ENCODE results near the gene ERH.
A peak's percentile ranks its signal among the peaks of the same experiment; 100 is the strongest.
"Not testable (repeated sequence)": the region's sequence is repeated elsewhere in the genome, so short reads cannot be mapped to it uniquely, and the experiment has no call there.

ERH gene

DNA sequence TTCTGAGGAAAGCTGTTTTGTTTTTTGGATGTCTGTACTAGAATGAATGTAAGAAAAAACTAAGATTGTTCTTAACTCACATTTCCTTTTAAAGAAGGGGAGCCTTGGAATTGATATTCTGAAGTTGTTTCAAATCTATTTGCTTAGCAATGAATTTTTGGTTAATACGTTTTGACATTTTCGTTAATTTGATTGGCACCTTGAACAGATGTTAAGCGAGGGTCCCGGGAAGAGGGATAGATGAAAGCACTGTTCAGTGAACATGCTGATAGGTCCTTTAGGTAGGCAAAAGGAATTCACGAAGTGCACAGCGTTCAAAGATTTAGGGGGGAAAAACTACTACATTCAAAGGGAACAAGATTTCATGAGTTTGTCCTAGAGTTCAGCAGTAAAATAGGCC is 2.1 kb upstream of the ERH start:
- DNase-seq, result no peak
- intact Hi-C loops (cut with DNase I), result no loop called here

DNA sequence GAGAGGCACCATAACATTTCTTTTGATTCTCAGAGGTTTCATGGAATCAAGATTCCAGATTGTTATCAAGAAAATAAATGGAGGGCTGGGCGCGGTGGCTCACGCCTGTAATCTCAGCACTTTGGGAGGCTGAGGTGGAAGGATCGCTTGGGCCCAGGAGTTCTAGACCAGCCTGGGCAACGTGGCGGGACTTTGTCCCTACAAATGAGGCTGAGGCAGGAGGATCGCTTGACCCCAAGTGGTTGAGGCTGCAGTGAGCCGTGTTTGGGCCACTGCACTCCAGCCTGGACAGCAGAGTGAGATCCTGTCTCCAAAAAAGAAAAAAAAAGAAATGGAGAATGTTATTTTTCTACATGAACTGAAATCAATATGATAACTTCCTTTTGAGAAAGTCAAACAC is 1.7 kb upstream of the ERH start:
- DNase-seq, result no peak
- intact Hi-C loops (cut with DNase I), result no loop called here

DNA sequence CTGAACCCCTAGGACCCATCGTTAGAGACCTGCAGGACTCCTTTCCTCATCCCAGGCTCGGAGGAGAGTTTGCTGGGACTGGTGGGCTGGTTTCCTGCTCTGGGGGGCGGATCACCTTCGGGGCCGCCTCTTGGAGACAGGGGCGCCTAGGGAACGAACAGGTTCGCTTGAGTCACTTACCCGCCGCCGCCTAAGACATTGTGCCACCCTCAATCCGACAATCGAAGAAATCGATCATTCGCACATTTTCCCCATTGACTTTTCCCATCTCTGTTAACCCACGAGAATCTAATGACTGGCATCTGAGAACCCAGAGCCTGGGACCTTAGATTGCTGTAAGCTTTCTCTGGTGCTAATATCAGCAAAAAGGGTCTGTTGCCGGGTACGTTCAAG is 715 bp upstream of the ERH start:
- intact Hi-C loops (cut with DNase I), result no loop called here
- peak in 1 of 42 donors; percentile 74 for DNase-seq

DNA sequence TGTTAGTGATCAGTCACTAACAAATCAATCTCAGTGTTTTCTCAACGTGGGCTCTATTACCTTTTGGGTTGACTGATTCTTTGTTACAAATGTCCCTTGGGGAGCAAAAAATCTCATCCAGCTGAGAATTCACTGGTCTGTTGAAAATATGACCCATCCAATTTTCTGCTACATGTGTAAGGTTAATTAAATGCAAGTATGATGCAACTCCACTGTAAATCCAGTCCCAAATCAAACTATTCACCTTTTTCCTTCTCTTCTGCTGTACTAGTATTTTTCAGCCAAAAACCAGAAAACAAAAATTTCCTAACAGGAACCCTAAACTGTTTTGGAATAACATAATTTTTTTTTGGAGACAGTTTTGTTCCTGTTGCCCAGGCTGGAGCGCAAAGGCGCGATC is 2.2 kb downstream of the ERH start:
- intact Hi-C loops (cut with DNase I), result no loop called here
- no peak for DNase-seq

DNA sequence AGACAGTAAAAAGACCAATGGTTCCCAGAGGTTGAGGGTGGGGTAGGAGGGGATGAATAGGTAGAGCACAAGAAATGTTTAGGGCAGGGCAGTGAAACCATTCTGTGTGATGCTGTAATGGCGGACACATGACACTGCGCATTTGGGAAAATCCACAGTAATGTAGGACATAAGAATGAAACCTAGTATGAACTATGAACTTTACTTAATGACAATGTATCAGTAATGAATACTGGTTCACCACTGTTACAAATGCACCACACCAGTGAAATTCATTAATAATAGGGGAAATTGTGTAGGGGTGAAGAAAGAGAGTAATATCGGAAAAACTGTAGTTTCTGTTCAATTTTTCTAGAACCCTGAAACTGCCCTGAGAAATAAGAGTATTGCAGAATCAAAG is 5.6 kb downstream of the ERH start:
- DNase-seq, result no peak
- intact Hi-C loops (cut with DNase I), result no loop called here

DNA sequence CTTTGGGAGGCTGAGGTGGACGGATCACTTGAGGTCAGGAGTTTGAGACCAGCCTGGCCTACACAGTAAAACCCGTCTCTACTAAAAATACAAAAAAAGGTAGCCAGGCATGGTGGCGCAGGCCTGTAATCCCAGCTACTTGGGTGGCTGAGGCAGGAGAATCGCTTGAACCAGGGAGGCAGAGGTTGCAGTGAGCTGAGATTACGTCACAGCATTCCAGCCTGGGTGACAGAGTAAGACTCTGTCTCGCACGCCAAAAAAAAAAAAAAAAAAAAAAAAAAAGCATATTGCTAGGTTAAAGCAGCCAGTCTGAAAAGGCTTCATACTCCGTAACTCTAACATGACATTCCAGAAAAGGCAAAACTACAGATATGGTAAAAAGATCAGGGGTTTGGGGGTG is 6.7 kb downstream of the ERH start:
- intact Hi-C loops (cut with DNase I); DNase-seq: not testable (repeated sequence)

DNA sequence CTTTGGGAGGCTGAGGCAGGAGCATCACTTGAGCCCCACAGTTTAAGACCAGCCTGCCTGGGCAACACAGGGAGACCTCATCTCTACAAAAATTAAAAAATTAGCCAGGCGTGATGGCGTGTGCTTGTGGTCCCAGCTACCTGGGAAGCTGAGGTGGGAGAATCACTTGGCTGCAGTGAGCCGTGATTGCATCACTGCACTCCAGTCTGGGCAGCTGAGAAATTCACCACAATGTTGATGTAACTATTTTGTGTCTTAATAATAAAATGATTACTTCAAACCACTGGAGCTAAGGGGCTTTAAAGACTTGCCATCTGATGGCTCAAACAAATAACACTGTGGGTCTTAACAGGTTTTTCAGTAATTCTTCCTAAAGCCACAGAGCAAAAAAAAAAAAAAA is 10.8 kb downstream of the ERH start:
- no peak for DNase-seq
- intact Hi-C loops (cut with DNase I), result no loop called here

DNA sequence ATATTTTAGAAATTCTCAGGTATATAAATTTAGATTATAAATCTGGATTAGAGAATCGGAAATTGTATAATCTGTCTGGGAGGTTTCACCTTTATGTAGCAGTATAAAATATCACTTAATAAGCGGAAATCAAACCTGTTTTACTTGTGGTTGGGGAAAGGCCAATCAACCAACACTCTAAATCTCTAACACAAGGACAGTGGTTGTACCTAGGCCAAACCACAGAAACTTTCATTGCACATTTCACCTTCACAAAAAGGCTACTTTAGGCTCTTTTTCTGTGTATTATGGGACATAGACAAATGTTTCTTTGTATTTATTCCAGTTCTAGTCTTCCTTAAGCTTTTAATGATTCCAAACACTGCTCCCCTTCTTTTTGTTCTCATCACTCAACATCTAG is 19.8 kb downstream of the ERH start:
- intact Hi-C loops (cut with DNase I), result no loop called here

DNA sequence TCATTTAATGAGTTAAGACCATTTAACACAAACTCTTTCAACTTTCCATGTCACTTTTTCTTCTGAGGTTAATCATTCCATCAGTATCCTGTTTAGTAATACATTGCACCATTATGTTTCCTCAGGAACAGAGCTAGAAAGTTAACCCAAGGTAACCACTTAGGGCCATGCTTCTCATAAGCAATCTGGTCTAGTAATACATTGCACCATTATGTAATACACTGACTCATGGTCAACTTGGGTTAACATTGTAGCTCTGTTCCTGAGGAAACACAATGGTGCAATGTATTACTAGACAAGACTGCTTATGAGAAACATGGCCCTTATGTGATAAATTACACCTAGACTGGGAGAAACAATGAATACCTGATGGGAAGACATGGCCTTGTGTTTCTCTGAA is 21.7 kb downstream of the ERH start:
- DNase-seq, result no peak
- intact Hi-C loops (cut with DNase I), result no loop called here

More for the DNA sequence above, 19.8 kb downstream of the ERH start:
- no peak for DNase-seq

DNA sequence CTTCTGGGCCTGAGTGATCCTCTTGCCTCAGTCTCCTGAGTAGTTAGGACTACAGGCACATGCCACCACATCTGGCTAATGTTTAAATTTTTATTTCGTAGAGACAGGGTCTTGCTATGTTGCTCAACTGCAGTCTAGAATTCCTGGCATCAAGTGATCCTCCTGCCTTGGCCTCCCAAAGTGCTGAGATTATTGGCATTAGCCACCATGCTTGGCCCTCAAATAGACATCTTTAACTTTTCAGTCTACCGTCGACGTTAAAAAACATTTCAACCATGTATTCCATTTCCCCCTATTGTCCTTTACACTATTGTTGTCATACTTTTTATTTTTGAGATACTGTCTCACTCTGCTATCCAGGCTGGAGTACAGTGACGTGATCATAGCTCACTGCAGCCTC is 22.4 kb downstream of the ERH start:
- intact Hi-C loops (cut with DNase I), result no loop called here
- no peak for DNase-seq

DNA sequence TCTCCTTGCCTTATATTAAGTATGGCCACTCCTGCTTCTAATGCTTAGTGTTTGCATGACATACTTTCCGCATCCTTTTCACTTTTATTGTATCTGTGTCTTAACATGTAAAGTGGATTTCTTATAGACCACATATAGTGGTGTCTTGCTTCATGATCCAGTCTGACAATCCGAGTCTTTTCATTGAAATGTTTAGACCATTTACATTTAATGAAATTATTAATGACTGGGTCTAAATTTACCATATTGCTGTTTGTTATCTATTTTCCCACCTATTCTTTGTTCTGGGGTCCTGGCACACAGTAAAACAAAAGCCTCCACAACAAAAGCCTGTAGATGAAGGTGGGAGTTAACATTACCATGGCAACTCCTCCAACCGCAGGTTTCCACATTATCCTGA is 22.9 kb downstream of the ERH start:
- intact Hi-C loops (cut with DNase I), result no loop called here
- DNase-seq, result no peak

DNA sequence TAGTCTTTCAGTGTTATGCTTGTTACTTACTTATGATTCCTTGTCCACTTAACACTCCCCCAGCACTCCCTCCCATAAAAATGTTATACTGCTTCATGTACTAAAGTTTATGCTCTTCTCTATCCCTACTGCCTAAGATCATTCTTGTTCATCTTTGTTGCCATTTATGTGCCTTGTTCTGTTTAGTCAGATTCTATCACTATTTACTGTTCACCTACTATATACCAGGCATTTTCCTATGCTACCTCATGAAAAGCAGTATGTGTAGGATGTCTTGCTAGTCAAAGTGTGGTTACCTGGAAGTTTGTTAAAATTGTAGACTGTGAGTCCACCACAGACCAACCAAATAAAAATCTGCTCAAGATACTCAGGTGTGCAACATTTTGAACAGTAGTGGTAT is 23.9 kb downstream of the ERH start:
- no peak for DNase-seq
- intact Hi-C loops (cut with DNase I), result no loop called here

DNA sequence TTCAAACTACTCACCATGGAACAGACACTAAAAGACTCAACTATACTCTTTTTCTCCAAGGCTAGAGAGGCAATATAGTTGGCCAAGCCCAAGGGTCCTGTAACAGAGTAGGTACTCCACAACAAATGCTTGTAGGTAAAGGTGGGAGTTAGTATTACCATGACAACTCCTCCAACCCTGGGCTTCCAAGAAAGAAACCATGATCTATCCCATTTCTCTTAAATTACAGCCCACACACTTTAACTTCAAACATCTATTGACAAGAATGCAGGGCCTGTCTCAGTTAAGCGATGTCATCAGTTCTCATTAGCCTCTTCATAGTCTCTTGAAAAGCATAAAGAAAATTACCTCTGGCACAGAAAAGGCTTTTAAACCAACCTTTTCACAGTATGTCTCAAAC is 25.0 kb downstream of the ERH start:
- no peak for DNase-seq
- intact Hi-C loops (cut with DNase I), result no loop called here

DNA sequence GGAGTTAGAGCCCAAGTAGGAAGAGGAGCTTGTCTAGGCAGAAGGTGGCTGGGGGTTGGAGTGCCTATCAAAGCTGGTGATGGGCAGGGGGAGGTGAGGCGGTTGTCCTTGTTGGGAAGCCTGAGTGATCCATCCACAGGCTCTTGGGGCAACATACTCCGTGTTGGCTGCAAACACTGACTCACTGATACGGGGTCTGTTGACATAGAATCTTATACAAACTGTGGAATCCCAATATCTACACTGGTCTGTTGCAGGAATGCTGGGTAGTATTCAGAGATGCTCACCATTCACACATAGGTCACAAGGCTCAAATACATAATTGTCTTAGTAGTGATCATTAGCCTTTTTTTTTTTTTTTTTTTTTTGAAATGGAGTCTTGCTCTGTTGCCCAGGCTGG is 26.0 kb downstream of the ERH start:
- no peak for DNase-seq
- intact Hi-C loops (cut with DNase I), result no loop called here

DNA sequence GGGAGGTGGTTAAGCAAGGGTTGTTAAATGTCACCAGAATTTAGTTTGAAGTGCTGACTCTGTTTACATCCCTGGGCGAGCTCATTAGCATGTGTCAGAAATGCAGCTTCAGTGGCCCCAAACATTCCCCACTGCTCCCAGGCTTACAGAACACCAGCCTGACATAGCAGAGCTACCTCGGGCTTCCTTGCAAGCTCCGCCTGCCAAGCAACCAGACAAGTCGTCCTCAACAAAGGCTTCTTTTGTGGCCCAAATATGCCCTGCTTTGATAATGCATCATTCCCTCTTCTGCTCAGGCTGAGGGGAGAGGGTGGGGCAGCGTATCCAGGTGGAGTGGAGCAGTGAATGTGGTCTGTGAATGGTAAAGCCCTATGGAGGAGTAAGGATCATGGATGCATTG is 28.0 kb downstream of the ERH start:
- intact Hi-C loops (cut with DNase I), result no loop called here
- no peak for DNase-seq

DNA sequence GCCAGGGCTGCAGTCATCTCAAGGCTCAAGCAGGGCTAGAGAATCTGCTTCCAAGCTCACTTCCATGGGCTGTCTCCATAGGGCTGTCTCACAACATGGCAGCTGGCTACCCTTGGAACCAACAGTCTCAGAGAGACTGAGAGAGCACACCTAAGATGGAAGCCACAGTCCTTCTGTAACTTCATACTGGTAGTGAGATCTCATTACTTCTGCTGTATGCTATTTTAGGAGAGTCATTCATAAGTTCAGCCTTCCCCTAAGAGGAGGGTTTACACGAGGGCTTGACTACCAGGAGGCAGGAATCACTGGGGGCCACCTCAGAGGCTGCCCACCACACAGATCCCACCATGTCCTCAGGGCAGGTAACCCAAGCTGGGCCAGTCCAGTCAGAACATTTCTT is 29.7 kb downstream of the ERH start:
- DNase-seq, result no peak
- intact Hi-C loops (cut with DNase I), result no loop called here

DNA sequence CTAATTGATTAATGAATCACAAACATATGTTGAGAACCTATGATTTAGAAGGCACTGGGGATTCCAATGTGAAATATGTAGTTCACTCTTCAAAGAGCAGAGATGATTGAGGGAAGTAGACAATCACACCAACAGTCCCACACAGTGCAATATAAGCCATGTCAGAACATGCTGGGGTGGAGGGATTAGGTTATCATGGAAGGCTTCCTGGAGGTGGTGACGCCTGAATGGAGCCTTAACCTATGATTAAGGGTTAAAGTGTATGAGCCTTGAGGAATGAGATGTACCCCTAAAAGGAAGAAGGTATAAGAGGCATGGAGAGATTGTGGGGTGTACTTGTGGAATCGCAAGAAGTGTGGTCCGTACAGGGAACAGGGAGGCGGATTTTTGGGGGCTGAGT is 31.3 kb downstream of the ERH start:
- DNase-seq, result no peak
- intact Hi-C loops (cut with DNase I), result no loop called here

DNA sequence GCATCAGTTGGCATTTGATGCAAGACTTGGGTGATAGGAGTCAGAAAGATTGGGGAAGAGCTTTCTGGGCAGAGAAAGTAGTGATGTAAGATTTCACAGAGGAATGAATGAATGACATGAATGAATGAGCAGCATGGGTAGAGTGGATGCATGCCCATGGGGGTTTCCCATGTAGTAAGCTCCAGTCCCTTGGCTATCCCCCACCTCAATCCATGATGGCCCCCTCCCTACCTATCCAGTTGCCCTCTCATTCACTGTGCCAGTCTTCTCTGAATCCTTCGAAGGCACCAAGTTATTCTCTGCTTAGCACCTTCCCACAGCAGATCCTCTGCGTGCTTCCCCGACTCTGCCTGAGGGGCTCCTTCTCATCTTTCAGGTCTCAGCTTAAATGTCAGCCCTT is 32.0 kb downstream of the ERH start:
- peak in 1 of 42 donors; percentile 36 for DNase-seq
- intact Hi-C loops (cut with DNase I), result no loop called here

DNA sequence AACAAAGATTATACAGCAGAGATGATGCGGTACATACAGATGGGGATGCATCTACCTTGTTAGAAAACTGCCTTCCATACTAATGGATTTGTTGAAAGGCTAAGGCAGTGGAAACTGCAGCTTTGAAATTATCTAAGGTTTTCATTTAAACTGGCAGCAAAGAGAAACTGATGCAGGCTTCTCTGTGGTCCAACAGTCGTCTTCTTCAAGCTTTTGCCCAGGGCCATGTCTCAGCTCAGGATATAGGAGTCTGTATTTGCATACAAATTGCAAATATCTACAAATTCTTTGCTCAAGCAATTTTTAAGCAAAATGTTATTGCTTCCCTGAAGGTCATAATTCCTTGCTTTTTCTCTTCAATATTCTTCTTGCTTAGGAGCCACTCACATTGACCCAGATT is 33.7 kb downstream of the ERH start:
- intact Hi-C loops (cut with DNase I), result loop anchor here (5.0 kb wide), 1 partner anchor 122 kb away; no protein-coding TSS in a partner anchor
- no peak for DNase-seq

DNA sequence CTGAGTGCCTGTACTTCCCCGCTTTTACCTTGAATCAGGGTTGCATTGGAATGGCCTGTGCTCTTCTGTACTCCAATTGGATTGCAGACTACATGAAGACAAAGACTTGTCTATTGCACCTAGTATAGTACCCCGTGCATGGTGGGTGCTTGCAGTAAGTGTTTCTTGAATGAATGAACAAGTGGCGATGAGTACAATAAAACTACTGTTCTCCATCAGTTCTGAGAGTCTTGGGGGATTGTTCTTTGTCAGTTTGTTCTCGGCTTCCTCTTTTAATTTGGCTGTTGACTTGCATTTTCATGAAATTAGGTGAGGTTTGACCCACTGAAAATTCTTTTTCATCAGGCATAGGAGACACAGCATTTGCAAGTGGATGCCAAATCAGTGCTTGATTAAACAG is 34.1 kb downstream of the ERH start:
- intact Hi-C loops (cut with DNase I), result loop anchor here (5.0 kb wide), 1 partner anchor 122 kb away; no protein-coding TSS in a partner anchor
- DNase-seq, result peak in 1 of 42 donors; percentile 36

DNA sequence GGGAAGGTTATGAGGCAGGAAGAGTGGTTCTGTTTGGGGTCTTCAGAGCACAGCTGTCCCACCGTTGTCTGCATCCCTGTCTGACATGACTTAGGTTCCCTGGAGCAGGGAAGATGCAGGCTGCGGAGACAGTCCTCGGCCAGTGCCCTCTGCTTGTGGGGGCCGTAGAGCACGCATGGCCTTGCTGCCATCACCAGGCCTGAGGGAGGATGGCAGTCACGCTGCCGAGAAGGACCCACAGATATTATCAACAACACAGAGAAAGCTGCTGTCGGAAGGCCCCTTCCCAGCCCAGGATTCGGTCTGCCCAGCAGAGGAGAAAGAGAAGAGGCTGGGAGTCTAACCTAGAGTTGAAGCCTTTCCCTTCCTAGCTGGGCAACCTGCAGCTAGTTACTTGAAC is 35.0 kb downstream of the ERH start:
- intact Hi-C loops (cut with DNase I), result loop anchor here (5.0 kb wide), 1 partner anchor 121 kb away; no protein-coding TSS in a partner anchor
- peak in 39 of 42 donors; percentile 22 to 77 (median 56) for DNase-seq

DNA sequence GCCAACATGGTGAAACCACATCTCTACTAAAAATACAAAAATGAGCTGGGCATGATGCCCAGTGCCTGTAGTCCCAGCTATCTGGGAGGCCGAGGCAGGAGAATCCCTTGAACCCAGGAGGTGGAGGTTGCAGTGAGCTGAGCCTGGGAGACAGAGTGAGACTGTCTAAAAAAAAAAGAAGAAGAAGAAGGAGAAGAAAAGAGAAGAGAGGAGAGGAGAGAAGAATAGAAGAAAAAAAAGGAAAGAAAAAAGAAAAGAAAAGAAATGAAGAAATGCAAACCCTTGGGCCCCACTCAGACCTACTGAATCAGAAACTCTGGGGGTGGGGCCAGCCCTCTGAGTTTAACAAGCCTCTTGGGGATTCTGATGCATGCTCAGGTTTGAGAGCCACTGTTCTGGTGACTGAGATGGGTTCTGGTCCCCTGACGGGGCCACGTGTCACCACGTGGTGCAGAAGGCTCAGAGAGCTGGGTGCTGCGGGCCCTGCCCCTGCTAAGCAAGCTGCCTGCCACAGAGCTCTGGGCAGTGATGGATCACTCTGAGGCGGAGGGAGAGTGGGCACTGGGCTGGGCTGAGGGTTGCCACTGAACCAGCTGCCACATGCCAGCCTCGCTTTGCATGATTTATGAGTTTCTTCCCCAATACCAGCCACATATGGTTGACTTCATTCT is 37.5 kb downstream of the ERH start:
- DNase-seq, result no peak
- intact Hi-C loops (cut with DNase I), result loop anchor here (5.0 kb wide), 1 partner anchor 118 kb away; no protein-coding TSS in a partner anchor

Data from head of caudate nucleus (tissue), 42 donors.